ENCODE data around the gene NRP2. TPM values are rescaled to one million over a fixed set of nuclear protein-coding genes. Genes with fewer than 3 reads are reported as not detected.

The NRP2 gene
- total and polyA plus RNA-seq, 2 donors (not counting 1 experiment from before 2014, with no cell fraction given) = 1.8 to 6.8 TPM

GRCh38 chr2:205686056-205686782 lies 3.9 kb downstream of the NRP2 start:
- H3K9ac ChIP-seq (ENCODE audit: low read length) = peak overlapping the region; percentile 66
- H3K79me2 ChIP-seq (ENCODE audit: control insufficient read depth, insufficient read depth, low read length) = no peaks in the 10 kb centered on the region
- H3K9me3 Mint-ChIP-seq (ENCODE audit: insufficient read depth) = no peaks in the 10 kb centered on the region
- H3K36me3 ChIP-seq (replicated peaks in 1 of 2; ENCODE audit: control extremely low read depth in 1 of 2, control insufficient read depth in 1 of 2, extremely low read depth in 1 of 2, insufficient read depth in 2 of 2, low read length in 1 of 2) = no peaks in the 10 kb centered on the region
- intact Hi-C loops (cut with micrococcal nuclease) = no loop called here
- H3K27ac Mint-ChIP-seq = peak overlapping the region; percentile 53
- H3K27me3 Mint-ChIP-seq = peaks cover 40% of the 10 kb centered on the region
- POLR2A ChIA-PET = interaction anchor here (1.2 kb wide), 1 partner anchor 21 kb away, joined by 4 read pairs; no protein-coding TSS in a partner anchor
- no peak for ATAC-seq (ENCODE audit: low read depth)
- H3K4me3 Mint-ChIP-seq = peak overlapping the region; percentile 96
- peak overlapping the region; percentile 79 for H2AFZ ChIP-seq (ENCODE audit: insufficient read depth, low read depth, low read length, poor library complexity, severe bottlenecking)
- no peak overlapping the region for H3K27ac ChIP-seq (ENCODE audit: low read length in 2 of 2)
- 3% methylated on average over 44 of the region's 45 CpGs for WGBS (ENCODE audit: insufficient coverage)
- H4K20me1 ChIP-seq (ENCODE audit: control insufficient read depth, insufficient read depth, low read length, poor library complexity, severe bottlenecking) = no peaks in the 10 kb centered on the region
- peaks cover 0 to 46% (median 21%) of the 10 kb centered on the region in 4 experiments for H3K27me3 ChIP-seq (replicated peaks in 1 of 4; ENCODE audit: control extremely low read depth in 1 of 4, control insufficient read depth in 3 of 4, insufficient read depth in 4 of 4, low read length in 3 of 4)
- peak; percentile 43 for DNase-seq
- H3K9me3 ChIP-seq (ENCODE audit: control extremely low read depth in 1 of 3, control insufficient read depth in 2 of 3, insufficient read depth in 1 of 3, low read length in 2 of 3) = peaks cover 0 to 11% (median 0%) of the 10 kb centered on the region in 3 donors
- TF ChIP-seq CTCF (IDR thresholded peaks at IDR 0.05) = no peak
- TF ChIP-seq EZH2 (IDR thresholded peaks at IDR 0.05; ENCODE audit: borderline replicate concordance, insufficient read depth, low read depth, low read length, poor library complexity, severe bottlenecking) = no peak
- H3K4me2 ChIP-seq (replicated peaks; ENCODE audit: low read depth, low read length, poor library complexity, severe bottlenecking) = peak overlapping the region; percentile 94
- peaks cover 38 to 46% of the 10 kb centered on the region in 2 donors for H3K4me1 ChIP-seq (ENCODE audit: control insufficient read depth in 2 of 2, insufficient read depth in 2 of 2, low read length in 2 of 2)
- peak overlapping the region; percentile 26 to 70 (median 55) for H3K4me3 ChIP-seq (ENCODE audit: control extremely low read depth in 1 of 5, extremely low read depth in 1 of 5, insufficient read depth in 1 of 5, low read depth in 2 of 5, low read length in 4 of 5)
- CTCF ChIA-PET = no interaction called here
- peaks cover 49% of the 10 kb centered on the region for H3K4me1 Mint-ChIP-seq

Measured in B cell (primary cell).